Stimulated activated naive CD8-positive, alpha-beta T cell treated with anti-CD3 and anti-CD28 coated beads, Interleukin-15, Interleukin-2, amounts not matched to agents 100 ng/mL and 50 ng/mL, for 24 hours (primary cell): ENCODE results near the gene CYP27C1.
"Not testable (repeated sequence)": the region's sequence is repeated elsewhere in the genome, so short reads cannot be mapped to it uniquely, and the experiment has no call there.

Experiments
- H3K27ac Mint-ChIP-seq: one replicate; pipeline ENCODE4 v1.8.0; 2021; ENCODE audit warnings: mild to moderate bottlenecking, mixed read lengths
- H3K27me3 Mint-ChIP-seq: one replicate; pipeline ENCODE4 v1.8.0; 2021; ENCODE audit warnings: mixed read lengths
- H3K36me3 Mint-ChIP-seq: one replicate; pipeline ENCODE4 v1.8.0; 2021; ENCODE audit warnings: low read depth, mixed read lengths
- H3K4me1 Mint-ChIP-seq: one replicate; pipeline ENCODE4 v1.8.0; 2021; ENCODE audit warnings: low read depth, mixed read lengths
- H3K4me3 Mint-ChIP-seq: one replicate; pipeline ENCODE4 v1.8.0; 2021; ENCODE audit warnings: mild to moderate bottlenecking, mixed read lengths
- H3K9me3 Mint-ChIP-seq: one replicate; pipeline ENCODE4 v1.8.0; 2021; ENCODE audit warnings: mixed read lengths

The CYP27C1 gene

GRCh38 chr2:127220102-127220767 lies at the start of gene CYP27C1:
Gene CYP27C1, minus strand, starts transcription at chr2:127220299. Its CDS starts 29 bp downstream, at chr2:127220270.
- peak within 1 kb of the TSS; percentile 14 for H3K27ac Mint-ChIP-seq
- no peaks in the 10 kb centered on the region for H3K36me3 Mint-ChIP-seq
- peaks cover 66% of the 10 kb centered on the region for H3K27me3 Mint-ChIP-seq
- H3K9me3 Mint-ChIP-seq, result peaks cover 10% of the 10 kb centered on the region
- peaks cover 23% of the 10 kb centered on the region for H3K4me1 Mint-ChIP-seq
- H3K4me3 Mint-ChIP-seq, result peak within 1 kb of the TSS; percentile 82

- Mint-ChIP-seq H3K9me3 (no peaks in the 10 kb centered on the region), H3K4me1 (no peaks in the 10 kb centered on the region), H3K27me3 (no peaks in the 10 kb centered on the region), H3K27ac (no peak overlapping the region), H3K36me3 (peaks cover 83% of the 10 kb centered on the region), H3K4me3 (no peak overlapping the region)
These were observed 41.8 kb upstream of the CYP27C1 start for GRCh38 chr2:127261804-127262406.

- Mint-ChIP-seq H3K27ac (no peak overlapping the region), H3K27me3 (no peaks in the 10 kb centered on the region), H3K4me1 (no peaks in the 10 kb centered on the region), H3K9me3 (no peaks in the 10 kb centered on the region), H3K4me3 (no peak overlapping the region), H3K36me3 (peaks cover 81% of the 10 kb centered on the region)
These were observed 39.3 kb upstream of the CYP27C1 start for GRCh38 chr2:127259355-127259754.

GRCh38 chr2:127256866-127257265 lies 36.8 kb upstream of the CYP27C1 start:
- Mint-ChIP-seq H3K4me3 (no peak overlapping the region), H3K9me3 (no peaks in the 10 kb centered on the region), H3K4me1 (no peaks in the 10 kb centered on the region), H3K27me3 (no peaks in the 10 kb centered on the region), H3K27ac (peak overlapping the region; percentile 21), H3K36me3 (peaks cover 68% of the 10 kb centered on the region)

- H3K27me3 Mint-ChIP-seq, result no peaks in the 10 kb centered on the region
- no peak overlapping the region for H3K4me3 Mint-ChIP-seq
- no peaks in the 10 kb centered on the region for H3K4me1 Mint-ChIP-seq
- H3K9me3 Mint-ChIP-seq, result no peaks in the 10 kb centered on the region
- H3K27ac Mint-ChIP-seq, result peak overlapping the region; percentile 21
- H3K36me3 Mint-ChIP-seq, result peaks cover 67% of the 10 kb centered on the region
These were observed 36.3 kb upstream of the CYP27C1 start for GRCh38 chr2:127256381-127256780.

GRCh38 chr2:127255721-127256120 lies 35.6 kb upstream of the CYP27C1 start:
- Mint-ChIP-seq H3K36me3 (peaks cover 64% of the 10 kb centered on the region), H3K9me3 (no peaks in the 10 kb centered on the region), H3K27me3 (no peaks in the 10 kb centered on the region), H3K27ac (no peak overlapping the region), H3K4me1 (no peaks in the 10 kb centered on the region), H3K4me3 (no peak overlapping the region)

- H3K4me3 Mint-ChIP-seq, result no peak overlapping the region
- H3K4me1 Mint-ChIP-seq, result no peaks in the 10 kb centered on the region
- peaks cover 59% of the 10 kb centered on the region for H3K36me3 Mint-ChIP-seq
- H3K27me3 Mint-ChIP-seq, result no peaks in the 10 kb centered on the region
- H3K27ac Mint-ChIP-seq, result no peak overlapping the region
- no peaks in the 10 kb centered on the region for H3K9me3 Mint-ChIP-seq
These were observed 35.0 kb upstream of the CYP27C1 start for GRCh38 chr2:127255146-127255545.

- peaks cover 52% of the 10 kb centered on the region for H3K36me3 Mint-ChIP-seq
- H3K27ac Mint-ChIP-seq, result no peak overlapping the region
These were observed 34.4 kb upstream of the CYP27C1 start for GRCh38 chr2:127254386-127254981.

GRCh38 chr2:127241184-127241583 lies 21.1 kb upstream of the CYP27C1 start:
- H3K27ac Mint-ChIP-seq, H3K27me3 Mint-ChIP-seq, H3K4me1 Mint-ChIP-seq, H3K4me3 Mint-ChIP-seq: not testable (repeated sequence)
- Mint-ChIP-seq H3K36me3 (peaks cover 23% of the 10 kb centered on the region), H3K9me3 (peaks cover 22% of the 10 kb centered on the region)

More at GRCh38 chr2:127254386-127254981, 34.4 kb upstream of the CYP27C1 start:
- Mint-ChIP-seq H3K9me3 (no peaks in the 10 kb centered on the region), H3K4me1 (no peaks in the 10 kb centered on the region), H3K27me3 (no peaks in the 10 kb centered on the region), H3K4me3 (no peak overlapping the region)

GRCh38 chr2:127239395-127239794 lies 19.3 kb upstream of the CYP27C1 start:
- H3K9me3 Mint-ChIP-seq, result peaks cover 22% of the 10 kb centered on the region
- H3K4me3 Mint-ChIP-seq, result no peak overlapping the region
- H3K27me3 Mint-ChIP-seq, result no peaks in the 10 kb centered on the region
- peaks cover 23% of the 10 kb centered on the region for H3K36me3 Mint-ChIP-seq
- H3K27ac Mint-ChIP-seq, result no peak overlapping the region
- H3K4me1 Mint-ChIP-seq, result no peaks in the 10 kb centered on the region

- H3K36me3 Mint-ChIP-seq, result peaks cover 29% of the 10 kb centered on the region
- H3K4me3 Mint-ChIP-seq, H3K27me3 Mint-ChIP-seq, H3K4me1 Mint-ChIP-seq, H3K27ac Mint-ChIP-seq: not testable (repeated sequence)
- H3K9me3 Mint-ChIP-seq, result peaks cover 22% of the 10 kb centered on the region
These were observed 17.7 kb upstream of the CYP27C1 start for GRCh38 chr2:127237768-127238167.

GRCh38 chr2:127235082-127235702 lies 15.1 kb upstream of the CYP27C1 start:
- H3K27ac Mint-ChIP-seq, result no peak overlapping the region
- peaks cover 12% of the 10 kb centered on the region for H3K36me3 Mint-ChIP-seq

GRCh38 chr2:127233710-127234109 lies 13.6 kb upstream of the CYP27C1 start:
- H3K36me3 Mint-ChIP-seq, result peaks cover 12% of the 10 kb centered on the region
- H3K27ac Mint-ChIP-seq, result no peak overlapping the region
- peaks cover 8% of the 10 kb centered on the region for H3K9me3 Mint-ChIP-seq
- no peak overlapping the region for H3K4me3 Mint-ChIP-seq
- no peaks in the 10 kb centered on the region for H3K4me1 Mint-ChIP-seq
- peaks cover 6% of the 10 kb centered on the region for H3K27me3 Mint-ChIP-seq

More at GRCh38 chr2:127235082-127235702, 15.1 kb upstream of the CYP27C1 start:
- Mint-ChIP-seq H3K4me3 (no peak overlapping the region), H3K9me3 (peaks cover 8% of the 10 kb centered on the region), H3K4me1 (no peaks in the 10 kb centered on the region), H3K27me3 (no peaks in the 10 kb centered on the region)

- no peak overlapping the region for H3K27ac Mint-ChIP-seq
- peaks cover 10% of the 10 kb centered on the region for H3K36me3 Mint-ChIP-seq
- H3K4me3 Mint-ChIP-seq, result no peak overlapping the region
- peaks cover 9% of the 10 kb centered on the region for H3K4me1 Mint-ChIP-seq
- H3K27me3 Mint-ChIP-seq, result peaks cover 14% of the 10 kb centered on the region
- peaks cover 4% of the 10 kb centered on the region for H3K9me3 Mint-ChIP-seq
These were observed 11.2 kb upstream of the CYP27C1 start for GRCh38 chr2:127231130-127231865.
